Upper lobe of left lung (tissue), 4 donors: ENCODE data around the gene KRTAP5-10.
"Not testable (repeated sequence)": the region's sequence is repeated elsewhere in the genome, so short reads cannot be mapped to it uniquely, and the experiment has no call there.

Experiments used
- CTCF ChIP-seq, 6 experiments: fragments of 450-650 bp in 4 of 6; fragments of 200-600 bp in 2 of 6; sonication (generic) in 2 of 6; IDR thresholded peaks; one replicate each; pipeline ENCODE4 v1.5.1; 2016 to 2019; ENCODE audit warnings: antibody characterized with exemption in 6 of 6
- POLR2A ChIP-seq, 4 donors: fragments of 450-650 bp; IDR thresholded peaks; one replicate each; pipeline ENCODE4 v1.5.1; 2016 to 2017; ENCODE audit warnings: antibody characterized with exemption in 4 of 4, mild to moderate bottlenecking in 2 of 4
- POLR2AphosphoS5 ChIP-seq, 2 donors: sonication (generic); formaldehyde crosslinking; IDR thresholded peaks; one replicate each; pipeline ENCODE4 v1.5.1; 2017; ENCODE audit warnings: antibody characterized with exemption in 2 of 2

- TF ChIP-seq CTCF, POLR2A, POLR2AphosphoS5 (IDR thresholded peaks at IDR 0.05): not testable (repeated sequence)
These were observed 27.2 kb upstream of the KRTAP5-10 start, which contains the start of gene KRTAP5-8 for GRCh38 chr11:71537977-71538665.
